GM12872 (cell line): ENCODE data around the gene GRAMD2B.

Experiments used
- CTCF ChIP-seq: IDR thresholded peaks from 3 replicates; pipeline ENCODE4 v1.5.1; 2011; ENCODE audit warnings: low read depth, mild to moderate bottlenecking, low read length, moderate library complexity; ENCODE audit not compliant: insufficient read depth

GRAMD2B gene

GRCh38 chr5:126483156-126483555 lies 59.9 kb downstream of the GRAMD2B start:
- TF ChIP-seq CTCF = no peak

GRCh38 chr5:126484253-126484652 lies 61.0 kb downstream of the GRAMD2B start:
- no peak for TF ChIP-seq CTCF

- TF ChIP-seq CTCF = no peak
Measured at GRCh38 chr5:126486332-126486731, 63.1 kb downstream of the GRAMD2B start.

- TF ChIP-seq CTCF = no peak
Measured at GRCh38 chr5:126487596-126487995, 64.4 kb downstream of the GRAMD2B start.

GRCh38 chr5:126488443-126489065 lies 65.3 kb downstream of the GRAMD2B start:
- TF ChIP-seq CTCF = no peak

- TF ChIP-seq CTCF = no peak
Measured at GRCh38 chr5:126490167-126490940, 67.1 kb downstream of the GRAMD2B start.

- peak; percentile 36; the same call in 1 of the 3 replicates for TF ChIP-seq CTCF
Measured at GRCh38 chr5:126492939-126493338, 69.7 kb downstream of the GRAMD2B start.
